Measurements from ENCODE around the gene KRTAP5-6. TPM values are rescaled to one million over a fixed set of nuclear protein-coding genes. Genes with fewer than 3 reads are reported as not detected.

KRTAP5-6 gene
- polyA plus RNA-seq, 1 donor (not counting 4 experiments of a cell fraction or from before 2014, with no cell fraction given) = not detected

- no peak overlapping the region for H3K9ac ChIP-seq (ENCODE audit: control insufficient read depth, extremely low read depth, insufficient read depth, low read length)
- no peaks in the 10 kb centered on the region for H3K79me2 ChIP-seq (ENCODE audit: control insufficient read depth, insufficient read depth, low read length)
- no peak for DNase-seq (ENCODE audit: low read depth, low spot score)
- no peaks in the 10 kb centered on the region for H3K36me3 ChIP-seq (ENCODE audit: control insufficient read depth in 2 of 2, extremely low read depth in 1 of 2, insufficient read depth in 2 of 2, low read length in 2 of 2)
- no peaks in the 10 kb centered on the region for H3K9me1 ChIP-seq (ENCODE audit: control insufficient read depth, extremely low read depth, insufficient read depth, low read length)
- no peak overlapping the region for H3K4me3 ChIP-seq (ENCODE audit: control insufficient read depth in 2 of 3, extremely low read depth in 1 of 3, insufficient read depth in 2 of 3, low read depth in 1 of 3, low read length in 3 of 3)
- TF ChIP-seq EZH2 (IDR thresholded peaks at IDR 0.05; ENCODE audit: low read length) = no peak
- TF ChIP-seq, protein P1, sequence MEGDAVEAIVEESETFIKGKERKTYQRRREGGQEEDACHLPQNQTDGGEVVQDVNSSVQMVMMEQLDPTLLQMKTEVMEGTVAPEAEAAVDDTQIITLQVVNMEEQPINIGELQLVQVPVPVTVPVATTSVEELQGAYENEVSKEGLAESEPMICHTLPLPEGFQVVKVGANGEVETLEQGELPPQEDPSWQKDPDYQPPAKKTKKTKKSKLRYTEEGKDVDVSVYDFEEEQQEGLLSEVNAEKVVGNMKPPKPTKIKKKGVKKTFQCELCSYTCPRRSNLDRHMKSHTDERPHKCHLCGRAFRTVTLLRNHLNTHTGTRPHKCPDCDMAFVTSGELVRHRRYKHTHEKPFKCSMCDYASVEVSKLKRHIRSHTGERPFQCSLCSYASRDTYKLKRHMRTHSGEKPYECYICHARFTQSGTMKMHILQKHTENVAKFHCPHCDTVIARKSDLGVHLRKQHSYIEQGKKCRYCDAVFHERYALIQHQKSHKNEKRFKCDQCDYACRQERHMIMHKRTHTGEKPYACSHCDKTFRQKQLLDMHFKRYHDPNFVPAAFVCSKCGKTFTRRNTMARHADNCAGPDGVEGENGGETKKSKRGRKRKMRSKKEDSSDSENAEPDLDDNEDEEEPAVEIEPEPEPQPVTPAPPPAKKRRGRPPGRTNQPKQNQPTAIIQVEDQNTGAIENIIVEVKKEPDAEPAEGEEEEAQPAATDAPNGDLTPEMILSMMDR (optimal IDR thresholded peaks at IDR 0.05 in 1 of 3, IDR thresholded peaks at IDR 0.05 in 1 of 3, conservative IDR thresholded peaks at IDR 0.05 in 1 of 3; ENCODE audit: extremely low read depth in 1 of 3, insufficient read depth in 2 of 3, low read length in 3 of 3) = no peak
- dilution Hi-C loops (cut with MboI; ENCODE audit: extremely low pct_ligation_motif_present, low sequenced_read_pairs) = no loop called here
- H3K4me1 ChIP-seq (ENCODE audit: control insufficient read depth, extremely low read depth, insufficient read depth, low read length) = no peaks in the 10 kb centered on the region
- FAIRE-seq = no peak
- no peaks in the 10 kb centered on the region for H4K20me1 ChIP-seq (ENCODE audit: control insufficient read depth, extremely low read depth, insufficient read depth, low read length)
- no peak overlapping the region for H3K4me2 ChIP-seq (ENCODE audit: control insufficient read depth, extremely low read depth, insufficient read depth, low read depth, low read length)
- no peak overlapping the region for H3K27ac ChIP-seq (ENCODE audit: control insufficient read depth, insufficient read depth, low read length)
- no peaks in the 10 kb centered on the region for H3K9me3 ChIP-seq (ENCODE audit: control insufficient read depth, low read depth, low read length)
- no peak overlapping the region for H2AFZ ChIP-seq (ENCODE audit: control insufficient read depth, low read length)
- peaks cover 57% of the 10 kb centered on the region for H3K27me3 ChIP-seq (ENCODE audit: control insufficient read depth, extremely low read depth, insufficient read depth, low read length)
Observed at GRCh38 chr11:1730059-1730629, 33.1 kb downstream of the KRTAP5-6 start.

DNA sequence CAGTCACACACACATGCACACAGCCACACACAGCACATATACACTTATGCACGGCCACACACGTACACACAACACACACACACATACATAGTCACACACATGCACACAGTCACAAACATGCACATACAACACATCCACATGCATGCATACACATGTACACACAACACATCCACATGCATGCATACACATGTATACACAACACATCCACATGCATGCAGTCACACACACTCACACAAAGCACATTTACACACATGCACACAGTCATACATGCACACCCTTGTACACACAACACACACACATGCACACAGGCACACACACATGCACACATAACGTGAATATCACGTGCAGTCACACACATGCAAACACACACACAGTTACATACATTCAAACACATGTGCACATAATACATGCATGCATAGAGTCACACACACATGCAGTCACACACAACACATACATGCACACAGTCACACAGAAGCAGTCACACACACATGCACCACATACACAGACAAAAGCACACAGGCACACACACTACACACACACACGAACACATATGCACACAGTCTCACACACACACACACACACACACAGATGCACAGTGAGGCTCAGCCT lies 34.6 kb downstream of the KRTAP5-6 start:
- Histone ChIP-seq H4K20me1 (ENCODE audit: control insufficient read depth, extremely low read depth, insufficient read depth, low read length) (no peaks in the 10 kb centered on the region), H3K36me3 (ENCODE audit: control insufficient read depth in 2 of 2, extremely low read depth in 1 of 2, insufficient read depth in 2 of 2, low read length in 2 of 2) (no peaks in the 10 kb centered on the region), H3K27ac (ENCODE audit: control insufficient read depth, insufficient read depth, low read length) (no peak overlapping the region), H3K9me3 (ENCODE audit: control insufficient read depth, low read depth, low read length) (peaks cover 2% of the 10 kb centered on the region), H3K79me2 (ENCODE audit: control insufficient read depth, insufficient read depth, low read length) (no peaks in the 10 kb centered on the region), H3K9ac (ENCODE audit: control insufficient read depth, extremely low read depth, insufficient read depth, low read length) (no peak overlapping the region), H3K4me2 (ENCODE audit: control insufficient read depth, extremely low read depth, insufficient read depth, low read depth, low read length) (no peak overlapping the region), H3K9me1 (ENCODE audit: control insufficient read depth, extremely low read depth, insufficient read depth, low read length) (no peaks in the 10 kb centered on the region), H3K4me3 (ENCODE audit: control insufficient read depth in 2 of 3, extremely low read depth in 1 of 3, insufficient read depth in 2 of 3, low read depth in 1 of 3, low read length in 3 of 3) (no peak overlapping the region), H3K4me1 (ENCODE audit: control insufficient read depth, extremely low read depth, insufficient read depth, low read length) (no peaks in the 10 kb centered on the region), H3K27me3 (ENCODE audit: control insufficient read depth, extremely low read depth, insufficient read depth, low read length) (peaks cover 58% of the 10 kb centered on the region), H2AFZ (ENCODE audit: control insufficient read depth, low read length) (no peak overlapping the region)
- DNase-seq (ENCODE audit: low read depth, low spot score) (no peak), FAIRE-seq (no peak)
- no peak for TF ChIP-seq EZH2 (IDR thresholded peaks at IDR 0.05; ENCODE audit: low read length)
- TF ChIP-seq, protein P1 (optimal IDR thresholded peaks at IDR 0.05 in 1 of 3, IDR thresholded peaks at IDR 0.05 in 1 of 3, conservative IDR thresholded peaks at IDR 0.05 in 1 of 3; ENCODE audit: extremely low read depth in 1 of 3, insufficient read depth in 2 of 3, low read length in 3 of 3) = no peak
- dilution Hi-C loops (cut with MboI; ENCODE audit: extremely low pct_ligation_motif_present, low sequenced_read_pairs) = no loop called here
